MM.1S (cell line): ENCODE data around the gene EID2.
A peak's percentile ranks its signal among the peaks of the same experiment; 100 is the strongest.

ENCODE experiments used
- DNase-seq: peaks from one replicate; pipeline ENCODE4 v3.0.0-alpha.2; 2015
- H2AFZ ChIP-seq: fragments of 300-600 bp; sonication (generic); 2 replicates; pipeline ENCODE4 v1.6.0; 2016; ENCODE audit warnings: antibody characterized with exemption, low read length
- H3F3A ChIP-seq: fragments of 300-600 bp; sonication (generic); 2 replicates; pipeline ENCODE4 v1.6.1; 2016; ENCODE audit warnings: mild to moderate bottlenecking, antibody characterized with exemption, low read length, moderate library complexity, mixed read lengths; ENCODE audit not compliant: insufficient read depth
- H3K27ac ChIP-seq: fragments of 300-600 bp; sonication (generic); 2 replicates; pipeline ENCODE4 v1.5.1; 2016; ENCODE audit warnings: mild to moderate bottlenecking, low read length
- H3K27me3 ChIP-seq: fragments of 300-600 bp; sonication (generic); replicated peaks from 2 replicates; pipeline ENCODE4 v1.6.0; 2016; ENCODE audit warnings: low read length; ENCODE audit not compliant: insufficient read depth
- H3K36me3 ChIP-seq: fragments of 300-600 bp; sonication (generic); replicated peaks from 2 replicates; pipeline ENCODE4 v1.6.1; 2016; ENCODE audit warnings: mild to moderate bottlenecking, low read length, mixed read lengths; ENCODE audit not compliant: insufficient read depth
- H3K4me1 ChIP-seq: fragments of 300-600 bp; sonication (generic); 2 replicates; pipeline ENCODE4 v1.6.1; 2016; ENCODE audit warnings: low read length, mixed read lengths
- H3K4me2 ChIP-seq: fragments of 300-600 bp; sonication (generic); 2 replicates; pipeline ENCODE4 v1.6.0; 2016; ENCODE audit warnings: low read depth, low read length
- H3K4me3 ChIP-seq: fragments of 300-600 bp; sonication (generic); 2 replicates; pipeline ENCODE4 v1.5.1; 2016; ENCODE audit warnings: low read length, mixed read lengths
- H3K79me2 ChIP-seq: fragments of 300-600 bp; sonication (generic); 2 replicates; pipeline ENCODE4 v1.6.1; 2016; ENCODE audit warnings: mixed run types, low read length, mixed read lengths
- H3K9ac ChIP-seq: fragments of 300-600 bp; sonication (generic); 2 replicates; pipeline ENCODE4 v1.6.1; 2016; ENCODE audit warnings: low read length, mixed read lengths
- H3K9me2 ChIP-seq: fragments of 300-600 bp; sonication (generic); replicated peaks from 2 replicates; pipeline ENCODE4 v1.6.1; 2016; ENCODE audit warnings: mild to moderate bottlenecking, low read length, mixed read lengths; ENCODE audit not compliant: insufficient read depth
- H3K9me3 ChIP-seq: fragments of 300-600 bp; sonication (generic); replicated peaks from 2 replicates; pipeline ENCODE4 v1.6.1; 2016; ENCODE audit warnings: mild to moderate bottlenecking, low read length, mixed read lengths; ENCODE audit not compliant: insufficient read depth
- H4K20me1 ChIP-seq: fragments of 300-600 bp; sonication (generic); 2 replicates; pipeline ENCODE4 v1.6.1; 2016; ENCODE audit warnings: mild to moderate bottlenecking, low read length, moderate library complexity, mixed read lengths; ENCODE audit not compliant: insufficient read depth
- EZH2 ChIP-seq: fragments of 300-600 bp; sonication (generic); optimal IDR thresholded peaks from 2 replicates; pipeline ENCODE3; 2017; ENCODE audit warnings: low read depth, mild to moderate bottlenecking, antibody characterized with exemption, low read length, mixed read lengths
- EZH2phosphoT487 ChIP-seq: fragments of 300-600 bp; sonication (generic); IDR thresholded peaks from 2 replicates; pipeline ENCODE4 v1.6.1; 2018; ENCODE audit warnings: antibody characterized with exemption, low read length
- TF ChIP-seq, protein P1 (sequence below): fragments of 300-600 bp; sonication (generic); IDR thresholded peaks from 2 replicates; pipeline ENCODE4 v1.5.1; 2016; ENCODE audit warnings: antibody characterized with exemption, low read length, mixed read lengths

The EID2 gene

GRCh38 chr19:39553082-39553652 lies 13.2 kb upstream of the EID2 start:
- H3K9me2 ChIP-seq: no peaks in the 10 kb centered on the region
- H2AFZ ChIP-seq: no peak overlapping the region
- DNase-seq: no peak
- no peaks in the 10 kb centered on the region for H3K36me3 ChIP-seq
- no peak for TF ChIP-seq EZH2phosphoT487
- TF ChIP-seq, protein P1, sequence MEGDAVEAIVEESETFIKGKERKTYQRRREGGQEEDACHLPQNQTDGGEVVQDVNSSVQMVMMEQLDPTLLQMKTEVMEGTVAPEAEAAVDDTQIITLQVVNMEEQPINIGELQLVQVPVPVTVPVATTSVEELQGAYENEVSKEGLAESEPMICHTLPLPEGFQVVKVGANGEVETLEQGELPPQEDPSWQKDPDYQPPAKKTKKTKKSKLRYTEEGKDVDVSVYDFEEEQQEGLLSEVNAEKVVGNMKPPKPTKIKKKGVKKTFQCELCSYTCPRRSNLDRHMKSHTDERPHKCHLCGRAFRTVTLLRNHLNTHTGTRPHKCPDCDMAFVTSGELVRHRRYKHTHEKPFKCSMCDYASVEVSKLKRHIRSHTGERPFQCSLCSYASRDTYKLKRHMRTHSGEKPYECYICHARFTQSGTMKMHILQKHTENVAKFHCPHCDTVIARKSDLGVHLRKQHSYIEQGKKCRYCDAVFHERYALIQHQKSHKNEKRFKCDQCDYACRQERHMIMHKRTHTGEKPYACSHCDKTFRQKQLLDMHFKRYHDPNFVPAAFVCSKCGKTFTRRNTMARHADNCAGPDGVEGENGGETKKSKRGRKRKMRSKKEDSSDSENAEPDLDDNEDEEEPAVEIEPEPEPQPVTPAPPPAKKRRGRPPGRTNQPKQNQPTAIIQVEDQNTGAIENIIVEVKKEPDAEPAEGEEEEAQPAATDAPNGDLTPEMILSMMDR: no peak
- TF ChIP-seq EZH2: no peak
- peaks cover 32% of the 10 kb centered on the region for H3K4me1 ChIP-seq
- no peaks in the 10 kb centered on the region for H3K27me3 ChIP-seq
- H3K4me2 ChIP-seq: peak overlapping the region; percentile 75; the same call in 1 of the 2 replicates
- no peak overlapping the region for H3K4me3 ChIP-seq
- H3K27ac ChIP-seq: no peak overlapping the region
- H3F3A ChIP-seq: peaks cover 27% of the 10 kb centered on the region
- H3K9ac ChIP-seq: no peak overlapping the region
- H3K79me2 ChIP-seq: no peaks in the 10 kb centered on the region
- H4K20me1 ChIP-seq: no peaks in the 10 kb centered on the region
- no peaks in the 10 kb centered on the region for H3K9me3 ChIP-seq

GRCh38 chr19:39550197-39550596 lies 10.2 kb upstream of the EID2 start:
- H3K36me3 ChIP-seq: no peaks in the 10 kb centered on the region
- no peaks in the 10 kb centered on the region for H4K20me1 ChIP-seq
- H3K4me3 ChIP-seq: peak overlapping the region; percentile 38
- H3K4me1 ChIP-seq: peaks cover 22% of the 10 kb centered on the region
- H3K4me2 ChIP-seq: peak overlapping the region; percentile 61
- H3K27ac ChIP-seq: no peak overlapping the region
- H2AFZ ChIP-seq: peak overlapping the region; percentile 71
- H3K9ac ChIP-seq: peak overlapping the region; percentile 11; the same call in 1 of the 2 replicates
- no peaks in the 10 kb centered on the region for H3K79me2 ChIP-seq
- H3K9me2 ChIP-seq: no peaks in the 10 kb centered on the region
- peak; percentile 49 for DNase-seq
- 0 out of 2 replicates have a peak, but pooled peaks cover 3% of the 10 kb centered on the region for H3K27me3 ChIP-seq
- peaks cover 18% of the 10 kb centered on the region for H3F3A ChIP-seq
- TF ChIP-seq EZH2: no peak
- TF ChIP-seq EZH2phosphoT487: no peak
- H3K9me3 ChIP-seq: no peaks in the 10 kb centered on the region

DNA sequence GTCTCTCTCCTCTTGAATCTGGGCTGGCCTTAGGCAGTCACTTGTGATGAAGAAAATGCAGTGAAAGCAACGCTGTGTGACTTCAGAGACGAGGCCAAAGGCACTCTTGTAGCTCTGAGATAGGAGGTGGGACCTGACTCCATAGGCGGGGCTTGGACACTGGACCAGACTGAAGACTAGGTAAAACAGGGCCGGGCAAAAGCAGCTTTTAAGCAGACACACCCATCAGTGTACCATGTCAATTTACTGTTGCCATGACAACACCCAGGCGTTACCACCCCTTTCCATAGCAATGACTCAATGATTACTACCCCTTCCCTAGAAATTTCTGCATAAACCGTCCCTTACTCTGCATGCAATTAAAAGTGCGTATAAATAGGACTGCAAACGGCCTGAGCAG lies 6.6 kb upstream of the EID2 start:
- Histone ChIP-seq H3K4me3 (no peak overlapping the region), H3K36me3 (no peaks in the 10 kb centered on the region), H3K4me1 (peaks cover 8% of the 10 kb centered on the region; the same call in 1 of the 2 replicates), H3K79me2 (no peaks in the 10 kb centered on the region), H3F3A (peaks cover 7% of the 10 kb centered on the region), H3K27me3 (0 out of 2 replicates have a peak, but pooled peaks cover 3% of the 10 kb centered on the region), H3K9me2 (no peaks in the 10 kb centered on the region), H3K9me3 (no peaks in the 10 kb centered on the region), H3K9ac (no peak overlapping the region), H4K20me1 (no peaks in the 10 kb centered on the region), H2AFZ (no peak overlapping the region), H3K4me2 (no peak overlapping the region), H3K27ac (no peak overlapping the region)
- no peak for DNase-seq
- TF ChIP-seq EZH2phosphoT487 (no peak), EZH2 (no peak)
- TF ChIP-seq, protein P1: no peak

- H3K9me2 ChIP-seq: no peaks in the 10 kb centered on the region
- H4K20me1 ChIP-seq: no peaks in the 10 kb centered on the region
- no peaks in the 10 kb centered on the region for H3K9me3 ChIP-seq
- 0 out of 2 replicates have a peak, but pooled peaks cover 3% of the 10 kb centered on the region for H3K27me3 ChIP-seq
- no peak for DNase-seq
- H2AFZ ChIP-seq: no peak overlapping the region
- H3K4me1 ChIP-seq: peaks cover 7% of the 10 kb centered on the region; the same call in 1 of the 2 replicates
- TF ChIP-seq EZH2 (no peak), EZH2phosphoT487 (no peak)
- TF ChIP-seq, protein P1: no peak
- no peak overlapping the region for H3K9ac ChIP-seq
- no peaks in the 10 kb centered on the region for H3K36me3 ChIP-seq
- H3K4me2 ChIP-seq: no peak overlapping the region
- H3K4me3 ChIP-seq: no peak overlapping the region
- H3K27ac ChIP-seq: no peak overlapping the region
- H3K79me2 ChIP-seq: no peaks in the 10 kb centered on the region
- H3F3A ChIP-seq: no peaks in the 10 kb centered on the region
These were observed 5.0 kb upstream of the EID2 start for GRCh38 chr19:39544911-39545310.
